Measurements from ENCODE around the gene HRH1.
A peak's percentile ranks its signal among the peaks of the same experiment; 100 is the strongest.

Gene HRH1

GRCh38 chr3:11220230-11220629 is 65.9 kb downstream of the HRH1 start:
- no peak for DNase-seq
- peaks cover 2% of the 10 kb centered on the region for H3K4me1 Mint-ChIP-seq (ENCODE audit: low read depth)
- H3K36me3 Mint-ChIP-seq (ENCODE audit: low read depth) = no peaks in the 10 kb centered on the region
- peaks cover 5% of the 10 kb centered on the region for H3K27me3 Mint-ChIP-seq
- H3K27ac Mint-ChIP-seq = no peak overlapping the region
- H3K4me3 Mint-ChIP-seq = no peak overlapping the region
- H3K9me3 Mint-ChIP-seq = no peaks in the 10 kb centered on the region

- Mint-ChIP-seq H3K27me3 (peaks cover 5% of the 10 kb centered on the region), H3K4me1 (ENCODE audit: low read depth) (peaks cover 14% of the 10 kb centered on the region), H3K9me3 (no peaks in the 10 kb centered on the region), H3K4me3 (no peak overlapping the region), H3K36me3 (ENCODE audit: low read depth) (no peaks in the 10 kb centered on the region), H3K27ac (no peak overlapping the region)
- DNase-seq = no peak
Observed at GRCh38 chr3:11221818-11222415, 67.6 kb downstream of the HRH1 start.

- Mint-ChIP-seq H3K4me3 (no peak overlapping the region), H3K27ac (no peak overlapping the region), H3K9me3 (no peaks in the 10 kb centered on the region), H3K4me1 (ENCODE audit: low read depth) (peaks cover 20% of the 10 kb centered on the region), H3K36me3 (ENCODE audit: low read depth) (no peaks in the 10 kb centered on the region), H3K27me3 (peaks cover 3% of the 10 kb centered on the region)
- no peak for DNase-seq
Observed at GRCh38 chr3:11224010-11224409, 69.7 kb downstream of the HRH1 start.

- Mint-ChIP-seq H3K27ac (no peak overlapping the region), H3K36me3 (ENCODE audit: low read depth) (no peaks in the 10 kb centered on the region), H3K4me3 (no peak overlapping the region), H3K4me1 (ENCODE audit: low read depth) (peaks cover 20% of the 10 kb centered on the region), H3K27me3 (no peaks in the 10 kb centered on the region), H3K9me3 (no peaks in the 10 kb centered on the region)
- no peak for DNase-seq
Observed at GRCh38 chr3:11224870-11225229, 70.6 kb downstream of the HRH1 start.

- no peak for DNase-seq
- Mint-ChIP-seq H3K4me1 (ENCODE audit: low read depth) (peaks cover 22% of the 10 kb centered on the region), H3K27me3 (no peaks in the 10 kb centered on the region), H3K4me3 (no peak overlapping the region), H3K9me3 (no peaks in the 10 kb centered on the region), H3K36me3 (ENCODE audit: low read depth) (no peaks in the 10 kb centered on the region), H3K27ac (peak overlapping the region; percentile 7)
Observed at GRCh38 chr3:11226042-11226370, 71.7 kb downstream of the HRH1 start.

- no peaks in the 10 kb centered on the region for H3K9me3 Mint-ChIP-seq
- DNase-seq = no peak
- H3K4me1 Mint-ChIP-seq (ENCODE audit: low read depth) = peaks cover 22% of the 10 kb centered on the region
- H3K27me3 Mint-ChIP-seq = peaks cover 3% of the 10 kb centered on the region
- no peak overlapping the region for H3K27ac Mint-ChIP-seq
- H3K4me3 Mint-ChIP-seq = no peak overlapping the region
- H3K36me3 Mint-ChIP-seq (ENCODE audit: low read depth) = no peaks in the 10 kb centered on the region
Observed at GRCh38 chr3:11228041-11228440, 73.7 kb downstream of the HRH1 start.

- Mint-ChIP-seq H3K27me3 (peaks cover 3% of the 10 kb centered on the region), H3K36me3 (ENCODE audit: low read depth) (no peaks in the 10 kb centered on the region), H3K9me3 (no peaks in the 10 kb centered on the region), H3K4me1 (ENCODE audit: low read depth) (peaks cover 21% of the 10 kb centered on the region), H3K27ac (no peak overlapping the region), H3K4me3 (no peak overlapping the region)
- DNase-seq = no peak
Observed at GRCh38 chr3:11230125-11230524, 75.8 kb downstream of the HRH1 start.

- H3K9me3 Mint-ChIP-seq = no peaks in the 10 kb centered on the region
- H3K4me3 Mint-ChIP-seq = no peak overlapping the region
- peaks cover 3% of the 10 kb centered on the region for H3K27me3 Mint-ChIP-seq
- no peaks in the 10 kb centered on the region for H3K36me3 Mint-ChIP-seq (ENCODE audit: low read depth)
- no peak overlapping the region for H3K27ac Mint-ChIP-seq
- DNase-seq = no peak
- peaks cover 15% of the 10 kb centered on the region for H3K4me1 Mint-ChIP-seq (ENCODE audit: low read depth)
Observed at GRCh38 chr3:11230832-11231231, 76.5 kb downstream of the HRH1 start.

- peaks cover 6% of the 10 kb centered on the region for H3K27me3 Mint-ChIP-seq
- H3K4me1 Mint-ChIP-seq (ENCODE audit: low read depth) = peaks cover 42% of the 10 kb centered on the region
- H3K9me3 Mint-ChIP-seq = peaks cover 12% of the 10 kb centered on the region
- DNase-seq = no peak
- H3K27ac Mint-ChIP-seq = no peak overlapping the region
- peaks cover 5% of the 10 kb centered on the region for H3K36me3 Mint-ChIP-seq (ENCODE audit: low read depth)
- H3K4me3 Mint-ChIP-seq = no peak overlapping the region
Observed at GRCh38 chr3:11235385-11235784, 81.1 kb downstream of the HRH1 start.

GRCh38 chr3:11236588-11237461 is 82.5 kb downstream of the HRH1 start:
- H3K4me1 Mint-ChIP-seq (ENCODE audit: low read depth) = peaks cover 51% of the 10 kb centered on the region
- H3K27ac Mint-ChIP-seq = peak overlapping the region; percentile 100
- peaks cover 6% of the 10 kb centered on the region for H3K27me3 Mint-ChIP-seq
- no peak overlapping the region for H3K4me3 Mint-ChIP-seq
- peaks cover 5% of the 10 kb centered on the region for H3K36me3 Mint-ChIP-seq (ENCODE audit: low read depth)
- peak; percentile 81 for DNase-seq
- H3K9me3 Mint-ChIP-seq = peaks cover 12% of the 10 kb centered on the region

- Mint-ChIP-seq H3K36me3 (ENCODE audit: low read depth) (peaks cover 5% of the 10 kb centered on the region), H3K4me1 (ENCODE audit: low read depth) (peaks cover 53% of the 10 kb centered on the region), H3K27me3 (peaks cover 3% of the 10 kb centered on the region), H3K4me3 (peak overlapping the region; percentile 65), H3K27ac (peak overlapping the region; percentile 100), H3K9me3 (peaks cover 12% of the 10 kb centered on the region)
- no peak for DNase-seq
Observed at GRCh38 chr3:11238060-11238459, 83.8 kb downstream of the HRH1 start.

- Mint-ChIP-seq H3K27ac (peak overlapping the region; percentile 100), H3K9me3 (peaks cover 12% of the 10 kb centered on the region), H3K4me3 (peak overlapping the region; percentile 65), H3K4me1 (ENCODE audit: low read depth) (peaks cover 53% of the 10 kb centered on the region), H3K36me3 (ENCODE audit: low read depth) (peaks cover 5% of the 10 kb centered on the region), H3K27me3 (peaks cover 11% of the 10 kb centered on the region)
- DNase-seq = no peak
Observed at GRCh38 chr3:11238880-11239279, 84.6 kb downstream of the HRH1 start.

- no peak for DNase-seq
- H3K36me3 Mint-ChIP-seq (ENCODE audit: low read depth) = peaks cover 5% of the 10 kb centered on the region
- peaks cover 53% of the 10 kb centered on the region for H3K4me1 Mint-ChIP-seq (ENCODE audit: low read depth)
- H3K27me3 Mint-ChIP-seq = peaks cover 14% of the 10 kb centered on the region
- H3K4me3 Mint-ChIP-seq = peak overlapping the region; percentile 48
- peaks cover 12% of the 10 kb centered on the region for H3K9me3 Mint-ChIP-seq
- H3K27ac Mint-ChIP-seq = peak overlapping the region; percentile 100
Observed at GRCh38 chr3:11239796-11240195, 85.5 kb downstream of the HRH1 start.

GRCh38 chr3:11240496-11240895 is 86.2 kb downstream of the HRH1 start:
- Mint-ChIP-seq H3K27me3 (peaks cover 15% of the 10 kb centered on the region), H3K36me3 (ENCODE audit: low read depth) (peaks cover 5% of the 10 kb centered on the region), H3K27ac (peak overlapping the region; percentile 100), H3K4me3 (peak overlapping the region; percentile 48), H3K4me1 (ENCODE audit: low read depth) (peaks cover 53% of the 10 kb centered on the region), H3K9me3 (peaks cover 12% of the 10 kb centered on the region)
- DNase-seq = peak; percentile 60

GRCh38 chr3:11244121-11244677 is 89.9 kb downstream of the HRH1 start:
- Mint-ChIP-seq H3K27ac (no peak overlapping the region), H3K36me3 (ENCODE audit: low read depth) (peaks cover 3% of the 10 kb centered on the region), H3K4me3 (no peak overlapping the region), H3K4me1 (ENCODE audit: low read depth) (peaks cover 25% of the 10 kb centered on the region), H3K27me3 (peaks cover 12% of the 10 kb centered on the region), H3K9me3 (peaks cover 4% of the 10 kb centered on the region)
- no peak for DNase-seq

All from activated T-cell treated with anti-CD3 and anti-CD28 coated beads, Interleukin-2, amount 50 U/mL, for 24 hours (primary cell).